ENCODE measurements around the gene LPP. TPM values are rescaled to one million over a fixed set of nuclear protein-coding genes. Genes with fewer than 3 reads are reported as not detected.

LPP gene
- total RNA-seq, 1 donor from 2014 or later: 96.7 TPM

GRCh38 chr3:188176884-188177283 is 22.9 kb downstream of the LPP start:
- Mint-ChIP-seq H3K27ac (peak overlapping the region; percentile 44), H3K4me3 (no peak overlapping the region), H3K27me3 (no peaks in the 10 kb centered on the region), H3K9me3 (no peaks in the 10 kb centered on the region), H3K36me3 (peaks cover 32% of the 10 kb centered on the region), H3K4me1 (ENCODE audit: unreplicated experiment) (peaks cover 57% of the 10 kb centered on the region)
- TF ChIP-seq, protein P1, sequence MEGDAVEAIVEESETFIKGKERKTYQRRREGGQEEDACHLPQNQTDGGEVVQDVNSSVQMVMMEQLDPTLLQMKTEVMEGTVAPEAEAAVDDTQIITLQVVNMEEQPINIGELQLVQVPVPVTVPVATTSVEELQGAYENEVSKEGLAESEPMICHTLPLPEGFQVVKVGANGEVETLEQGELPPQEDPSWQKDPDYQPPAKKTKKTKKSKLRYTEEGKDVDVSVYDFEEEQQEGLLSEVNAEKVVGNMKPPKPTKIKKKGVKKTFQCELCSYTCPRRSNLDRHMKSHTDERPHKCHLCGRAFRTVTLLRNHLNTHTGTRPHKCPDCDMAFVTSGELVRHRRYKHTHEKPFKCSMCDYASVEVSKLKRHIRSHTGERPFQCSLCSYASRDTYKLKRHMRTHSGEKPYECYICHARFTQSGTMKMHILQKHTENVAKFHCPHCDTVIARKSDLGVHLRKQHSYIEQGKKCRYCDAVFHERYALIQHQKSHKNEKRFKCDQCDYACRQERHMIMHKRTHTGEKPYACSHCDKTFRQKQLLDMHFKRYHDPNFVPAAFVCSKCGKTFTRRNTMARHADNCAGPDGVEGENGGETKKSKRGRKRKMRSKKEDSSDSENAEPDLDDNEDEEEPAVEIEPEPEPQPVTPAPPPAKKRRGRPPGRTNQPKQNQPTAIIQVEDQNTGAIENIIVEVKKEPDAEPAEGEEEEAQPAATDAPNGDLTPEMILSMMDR (conservative IDR thresholded peaks at IDR 0.05): no peak
- no peak for DNase-seq (ENCODE audit: extremely low spot score, unreplicated experiment)

DNA sequence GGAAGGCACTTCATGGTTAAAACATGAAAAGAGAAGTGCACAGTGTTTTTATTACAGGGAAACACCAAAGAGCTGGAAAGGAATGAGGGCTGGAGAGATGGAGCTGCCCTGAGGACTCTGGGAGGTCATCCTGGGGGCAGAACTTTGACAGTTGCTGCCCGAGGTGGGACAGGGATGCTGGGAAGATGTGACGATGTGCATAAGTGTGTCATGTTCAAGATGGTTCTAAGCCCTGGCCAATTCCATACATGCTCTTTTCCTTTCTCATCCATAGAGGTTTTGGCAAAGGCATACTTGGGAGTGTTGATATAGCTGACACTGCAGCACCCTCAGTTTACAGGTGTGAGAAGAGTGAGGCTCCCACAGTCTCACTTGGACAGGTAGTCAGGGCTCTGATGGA is 23.8 kb downstream of the LPP start:
- TF ChIP-seq, protein P1 (conservative IDR thresholded peaks at IDR 0.05): no peak
- no peak overlapping the region for H3K27ac Mint-ChIP-seq

DNA sequence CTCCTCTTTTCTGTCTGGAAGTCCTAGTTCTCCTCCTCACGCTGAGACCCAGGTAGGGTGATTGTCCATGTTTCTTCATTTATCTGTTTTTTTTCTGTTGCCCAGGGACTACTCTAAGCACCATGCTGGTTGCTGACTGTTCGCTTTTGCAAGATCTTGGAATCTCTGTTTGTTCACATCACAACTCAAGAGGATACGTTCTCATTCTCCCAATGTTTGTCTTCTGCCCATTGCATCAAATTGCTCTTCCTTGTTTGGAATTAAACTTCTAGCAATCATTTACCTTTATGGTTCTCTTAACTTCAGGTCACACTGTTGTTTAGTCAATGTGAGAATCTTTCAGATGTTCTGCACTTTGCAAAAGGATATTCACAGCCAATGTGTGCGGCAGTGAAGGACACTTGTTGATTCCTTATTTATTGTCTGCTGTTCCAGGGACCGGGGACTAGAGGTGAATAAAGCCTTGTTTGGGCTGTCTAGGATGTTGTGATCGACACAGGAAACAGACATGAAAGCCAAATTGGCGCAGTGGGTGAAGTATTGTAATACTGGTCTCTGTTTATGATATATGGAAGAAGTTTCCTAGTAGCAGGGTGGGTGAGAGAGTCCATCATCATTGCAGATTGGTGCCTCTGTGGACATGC is 24.5 kb downstream of the LPP start:
- DNase-seq (ENCODE audit: extremely low spot score, unreplicated experiment): no peak
- Mint-ChIP-seq H3K27ac (peak overlapping the region; percentile 4), H3K27me3 (no peaks in the 10 kb centered on the region), H3K36me3 (peaks cover 32% of the 10 kb centered on the region), H3K4me1 (ENCODE audit: unreplicated experiment) (peaks cover 57% of the 10 kb centered on the region), H3K4me3 (no peak overlapping the region), H3K9me3 (no peaks in the 10 kb centered on the region)
- TF ChIP-seq, protein P1 (conservative IDR thresholded peaks at IDR 0.05): no peak

More for the DNA sequence above, 23.8 kb downstream of the LPP start:
- Mint-ChIP-seq H3K27me3 (no peaks in the 10 kb centered on the region), H3K4me3 (no peak overlapping the region), H3K36me3 (peaks cover 32% of the 10 kb centered on the region), H3K9me3 (no peaks in the 10 kb centered on the region), H3K4me1 (ENCODE audit: unreplicated experiment) (peaks cover 57% of the 10 kb centered on the region)
- no peak for DNase-seq (ENCODE audit: extremely low spot score, unreplicated experiment)

DNA sequence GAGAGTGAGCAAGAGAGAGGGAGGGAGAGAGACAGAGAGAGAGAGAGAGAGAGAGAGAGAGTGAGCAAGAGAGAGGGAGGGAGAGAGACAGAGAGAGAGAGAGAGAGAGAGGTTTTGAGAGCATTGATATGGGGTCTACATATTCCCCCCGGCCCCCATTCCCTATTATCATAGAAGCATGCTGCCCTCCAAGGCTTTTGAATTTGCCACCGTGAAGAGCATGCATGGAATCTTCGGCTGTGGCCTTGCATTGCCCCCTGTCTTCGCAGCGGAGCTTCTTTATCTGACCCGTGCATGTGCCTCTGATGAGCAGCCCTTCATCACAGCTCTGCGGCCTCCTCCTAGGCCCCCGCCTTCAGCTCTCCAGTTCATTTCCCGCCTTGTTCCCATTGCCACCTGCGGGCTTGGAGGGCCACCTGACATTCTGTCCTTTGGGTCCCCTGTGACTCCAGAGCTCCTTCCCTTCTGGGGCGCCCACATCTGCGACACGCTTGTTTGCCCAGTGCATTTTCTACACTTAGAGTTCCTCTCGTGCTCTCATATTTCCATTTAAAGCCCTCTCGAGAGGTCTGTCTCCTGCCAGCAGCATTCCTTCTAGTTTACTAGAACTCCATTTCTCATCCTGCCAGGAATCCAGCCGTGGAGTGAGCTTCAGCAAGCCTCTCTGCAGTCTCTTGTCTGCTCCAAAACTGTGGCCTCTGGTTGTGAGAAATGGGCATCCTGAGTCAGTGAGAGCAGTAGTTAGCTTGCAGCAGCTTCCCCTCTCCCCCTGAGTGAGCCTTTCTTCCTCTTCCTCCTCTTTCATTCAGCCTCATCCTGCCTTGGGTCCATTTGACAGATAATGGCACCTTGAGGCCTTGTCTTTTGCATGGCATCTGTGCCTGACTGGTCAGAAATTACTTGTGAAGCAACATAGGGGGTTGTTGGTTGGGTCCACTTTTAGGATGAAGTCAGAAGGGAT is 25.3 kb downstream of the LPP start:
- H3K27me3 Mint-ChIP-seq: no peaks in the 10 kb centered on the region
- H3K4me1 Mint-ChIP-seq (ENCODE audit: unreplicated experiment): peaks cover 57% of the 10 kb centered on the region
- H3K27ac Mint-ChIP-seq: peak overlapping the region; percentile 55
- no peak for DNase-seq (ENCODE audit: extremely low spot score, unreplicated experiment)
- TF ChIP-seq, protein P1 (conservative IDR thresholded peaks at IDR 0.05): no peak
- H3K36me3 Mint-ChIP-seq: peaks cover 28% of the 10 kb centered on the region
- H3K4me3 Mint-ChIP-seq: peak overlapping the region; percentile 44
- H3K9me3 Mint-ChIP-seq: no peaks in the 10 kb centered on the region

- Mint-ChIP-seq H3K4me1 (ENCODE audit: unreplicated experiment) (peaks cover 61% of the 10 kb centered on the region), H3K27ac (no peak overlapping the region), H3K36me3 (peaks cover 27% of the 10 kb centered on the region), H3K27me3 (no peaks in the 10 kb centered on the region), H3K9me3 (no peaks in the 10 kb centered on the region), H3K4me3 (no peak overlapping the region)
- TF ChIP-seq, protein P1 (conservative IDR thresholded peaks at IDR 0.05): no peak
- no peak for DNase-seq (ENCODE audit: extremely low spot score, unreplicated experiment)
These were observed 26.2 kb downstream of the LPP start for GRCh38 chr3:188180114-188180513.

Data from type B pancreatic cell (in vitro differentiated cells).